ENCODE data around the gene NEURL4. TPM values are rescaled to one million over a fixed set of nuclear protein-coding genes. Genes with fewer than 3 reads are reported as not detected.

Gene NEURL4
- total RNA-seq, 1 donor from 2014 or later = 37.0 TPM

- intact Hi-C loops (cut with DNase I) = no loop called here
- no peak for ATAC-seq
- no peak for DNase-seq (ENCODE audit: low spot score)
Measured at GRCh38 chr17:7328009-7328408, 1.1 kb downstream of the NEURL4 start.

DNA sequence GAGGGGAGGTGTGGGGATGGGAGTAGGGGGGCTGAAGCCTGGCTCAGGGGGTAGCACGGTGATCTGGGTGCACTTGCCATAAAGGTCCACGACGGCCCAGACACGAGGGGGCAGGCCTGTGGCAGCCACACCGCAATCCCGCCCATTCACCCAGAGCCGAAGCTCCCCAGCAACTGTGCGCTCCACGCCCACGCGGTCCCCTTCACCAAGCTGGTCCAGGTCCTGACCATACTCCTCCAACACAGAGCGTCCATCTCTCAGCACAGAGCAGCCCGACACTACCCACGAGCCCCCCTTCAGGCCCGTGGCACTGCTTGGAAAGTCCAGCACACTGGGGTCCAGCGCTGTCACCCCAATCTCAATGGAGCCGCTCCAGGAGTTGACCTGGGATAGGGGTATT lies 1.6 kb downstream of the NEURL4 start:
- ATAC-seq (no peak), DNase-seq (ENCODE audit: low spot score) (no peak)
- intact Hi-C loops (cut with DNase I) = no loop called here

DNA sequence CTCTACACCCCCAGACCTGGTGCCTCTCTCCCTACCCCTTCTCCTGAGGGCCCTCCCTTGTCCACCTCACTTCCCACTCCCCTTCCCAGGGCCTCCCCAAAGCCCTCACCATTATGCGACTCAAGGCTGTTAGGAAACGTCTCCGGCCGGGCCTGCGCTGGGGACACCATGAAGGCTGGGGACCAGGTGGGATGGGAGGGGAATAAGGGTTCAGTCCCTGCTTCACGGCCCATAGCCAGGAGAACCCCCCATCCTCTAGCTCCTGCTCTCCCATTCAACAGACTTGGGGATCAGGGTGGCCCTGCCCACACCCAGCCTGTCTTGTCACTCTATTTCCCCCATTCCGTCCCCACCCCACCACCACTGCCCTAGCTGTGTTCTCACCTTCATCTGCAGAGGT lies 2.1 kb downstream of the NEURL4 start:
- intact Hi-C loops (cut with DNase I) = no loop called here
- no peak for DNase-seq (ENCODE audit: low spot score)
- no peak for ATAC-seq

DNA sequence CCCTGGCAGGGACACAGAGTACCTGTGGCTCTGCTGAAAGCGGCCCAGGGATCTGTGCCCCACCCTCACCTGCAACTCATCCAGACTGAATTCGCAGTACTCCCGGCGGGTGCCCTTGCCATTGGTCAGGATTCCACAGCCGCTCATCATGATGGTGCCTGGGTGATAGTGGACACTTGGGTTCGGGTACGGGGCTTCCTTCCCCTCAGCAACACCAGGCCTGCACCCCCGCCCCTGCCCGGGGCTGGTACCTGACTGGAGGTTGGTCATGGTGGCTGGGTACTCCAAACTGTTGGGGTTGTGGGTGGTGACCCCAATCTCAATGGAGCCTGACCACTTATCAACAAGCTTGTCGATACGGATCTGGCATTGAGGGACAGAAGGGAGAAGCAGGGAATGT lies 2.9 kb downstream of the NEURL4 start:
- DNase-seq (ENCODE audit: low spot score) = no peak
- intact Hi-C loops (cut with DNase I) = no loop called here

DNA sequence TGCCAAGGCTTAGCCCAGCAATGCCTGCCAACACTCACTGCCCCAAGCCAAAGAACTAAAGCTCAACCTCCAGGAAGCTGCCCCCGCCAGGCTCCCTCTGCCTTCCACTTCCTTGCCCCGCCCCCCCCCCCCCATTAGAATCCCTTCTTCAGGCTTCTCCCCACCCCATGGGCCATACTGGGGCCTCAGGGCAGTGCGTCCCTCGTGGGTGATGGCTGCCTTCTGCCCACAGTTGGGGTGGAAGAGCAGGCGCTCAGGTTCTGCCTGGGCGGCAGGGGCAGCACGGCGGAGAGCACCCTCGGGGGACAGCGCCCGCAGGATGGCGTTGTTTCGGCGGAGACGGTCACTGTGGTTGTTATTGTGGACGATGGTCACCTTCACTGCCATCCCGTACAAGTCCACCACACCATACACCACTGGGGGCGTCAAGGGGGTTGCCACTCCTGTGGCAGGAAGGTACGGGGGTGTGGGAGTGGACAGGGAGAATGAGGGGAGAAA lies 4.1 kb downstream of the NEURL4 start:
- intact Hi-C loops (cut with DNase I) = no loop called here
- no peak for ATAC-seq

More for the DNA sequence above, 2.9 kb downstream of the NEURL4 start:
- no peak for ATAC-seq

DNA sequence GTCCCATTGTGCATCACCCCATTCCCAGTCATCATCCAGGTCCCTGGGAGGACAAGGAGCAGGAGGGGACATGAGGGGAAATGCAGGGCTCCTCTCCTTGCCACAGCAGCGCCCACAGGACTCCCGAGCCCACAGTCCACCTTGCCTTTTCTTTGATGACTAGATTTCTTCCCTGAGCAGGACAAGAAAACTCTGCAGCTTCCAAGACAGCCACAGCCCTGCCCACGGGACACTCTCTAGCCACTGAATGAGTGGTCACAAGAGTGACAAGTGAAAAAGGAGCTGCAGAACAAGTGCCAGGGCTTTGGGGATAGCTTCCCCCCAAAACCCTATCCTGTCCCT lies 4.7 kb downstream of the NEURL4 start:
- ATAC-seq = no peak
- no peak for DNase-seq (ENCODE audit: low spot score)
- intact Hi-C loops (cut with DNase I) = no loop called here

More for the DNA sequence above, 4.1 kb downstream of the NEURL4 start:
- no peak for DNase-seq (ENCODE audit: low spot score)

- ATAC-seq = peak; percentile 6
- intact Hi-C loops (cut with DNase I) = no loop called here
- no peak for DNase-seq (ENCODE audit: low spot score)
Measured at GRCh38 chr17:7323731-7324437, 5.3 kb downstream of the NEURL4 start.

DNA sequence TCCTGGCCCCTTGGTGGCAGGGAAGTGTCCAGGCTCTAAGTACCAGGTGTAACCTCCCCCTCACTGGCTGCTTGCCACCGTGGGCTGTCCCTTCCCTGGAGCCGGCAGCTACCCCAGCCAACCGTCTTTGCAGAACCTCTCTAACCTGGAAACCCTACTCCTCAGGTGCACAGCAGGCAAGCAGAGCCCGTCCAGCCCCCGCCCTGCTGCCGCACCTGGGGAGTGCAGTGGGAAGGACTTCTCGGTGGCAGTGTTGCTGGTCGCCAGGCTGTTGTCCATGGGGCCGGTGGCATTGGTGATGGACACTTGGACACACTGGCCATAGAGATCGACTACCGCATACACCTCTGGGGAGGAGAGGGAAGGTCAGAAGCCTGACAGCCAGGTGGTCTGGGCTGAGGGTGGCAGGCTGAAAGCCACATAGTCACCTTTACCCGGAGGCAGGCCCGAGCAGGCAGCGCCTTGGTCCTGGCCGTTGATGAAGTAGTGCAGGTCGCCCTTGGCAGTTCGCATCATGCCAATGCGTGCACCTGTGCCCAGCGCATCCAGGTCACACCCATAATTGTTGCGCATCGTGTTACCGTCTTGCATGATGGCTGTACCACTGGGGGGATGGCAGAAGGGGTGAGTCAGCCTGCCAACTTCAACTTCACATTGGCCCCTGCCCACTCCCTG lies 6.5 kb downstream of the NEURL4 start:
- DNase-seq (ENCODE audit: low spot score) (no peak), ATAC-seq (no peak)
- intact Hi-C loops (cut with DNase I) = no loop called here

- no peak for DNase-seq (ENCODE audit: low spot score)
- intact Hi-C loops (cut with DNase I) = no loop called here
- no peak for ATAC-seq
Measured at GRCh38 chr17:7321466-7321865, 7.7 kb downstream of the NEURL4 start.

DNA sequence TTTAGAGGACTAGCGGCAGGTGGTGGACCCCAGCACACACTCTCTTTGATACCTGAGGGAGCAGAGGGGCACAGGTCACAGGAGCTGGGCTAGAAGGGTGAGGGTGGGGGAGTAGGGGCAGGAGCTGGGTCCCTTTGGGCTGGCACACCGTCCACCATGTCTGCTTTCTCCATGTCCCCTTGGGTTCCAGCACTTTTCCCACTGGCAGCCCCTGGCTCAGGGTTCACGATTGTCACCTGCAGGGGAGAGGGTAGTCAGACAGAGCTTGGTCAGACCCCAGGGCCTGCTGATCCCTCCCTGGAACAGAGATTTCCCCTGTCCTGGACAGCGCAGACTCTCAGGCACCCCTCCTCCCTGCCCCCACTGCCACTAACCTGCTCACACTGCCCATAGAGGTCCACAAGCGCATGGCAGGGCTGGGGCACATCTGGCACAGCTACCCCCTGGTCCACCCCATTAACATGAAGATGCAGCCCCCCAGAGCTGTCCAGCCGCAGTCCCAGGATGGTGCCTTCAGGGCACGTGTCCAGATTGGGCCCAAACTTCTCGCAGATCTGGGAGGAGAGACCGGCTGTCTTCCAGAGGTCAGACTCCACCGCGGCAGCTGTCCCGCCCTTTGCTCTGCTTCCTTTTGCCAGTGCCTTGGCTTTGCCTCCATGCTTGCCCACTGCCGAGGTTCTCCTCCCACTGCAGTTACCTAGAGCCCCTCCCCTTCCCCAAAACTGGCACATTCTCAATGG lies 10.8 kb downstream of the NEURL4 start:
- ATAC-seq = no peak
- intact Hi-C loops (cut with DNase I) = no loop called here
- no peak for DNase-seq (ENCODE audit: low spot score)

- DNase-seq (ENCODE audit: low spot score) = no peak
- ATAC-seq = no peak
- intact Hi-C loops (cut with DNase I) = no loop called here
Measured at GRCh38 chr17:7317161-7317803, 11.9 kb downstream of the NEURL4 start.

GRCh38 chr17:7315570-7316235 lies 13.4 kb downstream of the NEURL4 start:
- DNase-seq (ENCODE audit: low spot score) (no peak), ATAC-seq (peak; percentile 22)
- intact Hi-C loops (cut with DNase I) = no loop called here

DNA sequence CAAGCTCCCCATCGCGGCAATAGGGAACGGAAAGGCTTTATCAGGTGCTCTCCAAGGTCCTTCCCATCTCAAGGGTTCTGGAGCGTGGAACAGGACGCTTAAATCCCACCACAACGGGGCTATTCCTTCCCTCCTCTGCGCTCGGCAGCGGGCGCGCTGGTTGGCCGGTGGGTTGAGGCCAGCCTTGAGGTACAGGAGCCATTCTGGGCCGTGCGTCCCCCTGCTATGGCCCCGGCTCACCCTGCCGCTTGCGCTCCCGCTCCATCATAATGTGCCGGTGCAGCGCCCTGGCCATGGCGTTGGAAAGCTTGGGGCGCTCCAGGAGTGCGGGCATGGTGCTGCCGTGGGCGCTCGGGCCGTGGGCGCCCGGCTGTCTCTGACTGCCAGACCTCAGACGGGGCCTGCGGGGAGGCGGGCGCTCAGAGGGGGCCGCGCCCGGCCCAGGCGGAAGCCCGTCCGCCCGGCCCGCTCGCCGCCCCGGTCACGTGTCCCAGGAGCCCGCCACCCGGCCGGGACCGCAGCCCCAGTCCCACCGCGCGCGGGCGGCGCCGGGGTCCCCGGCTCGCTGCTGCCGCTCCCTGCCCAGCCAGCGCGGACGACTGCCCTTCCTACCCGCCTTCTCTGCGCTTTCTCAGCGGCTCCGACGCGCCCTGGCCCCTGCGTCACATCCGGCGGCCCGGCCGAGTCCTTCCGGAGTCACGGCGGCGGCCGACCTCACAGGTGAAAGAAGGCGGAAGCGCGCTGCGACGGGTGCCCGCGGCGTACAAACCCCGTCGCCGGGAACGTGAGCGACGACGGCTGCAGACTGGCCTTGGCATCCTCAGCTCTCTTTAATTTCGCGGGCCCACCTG lies 14.2 kb downstream of the NEURL4 start, which contains the start of gene GPS2:
GPS2 (minus strand) TSS at position 642 of the 851 bp plus-strand sequence; CDS start at position 334, 308 bp downstream.
- ATAC-seq (peak; percentile 93), DNase-seq (ENCODE audit: low spot score) (peak; percentile 96)
- intact Hi-C loops (cut with DNase I) = no loop called here

DNA sequence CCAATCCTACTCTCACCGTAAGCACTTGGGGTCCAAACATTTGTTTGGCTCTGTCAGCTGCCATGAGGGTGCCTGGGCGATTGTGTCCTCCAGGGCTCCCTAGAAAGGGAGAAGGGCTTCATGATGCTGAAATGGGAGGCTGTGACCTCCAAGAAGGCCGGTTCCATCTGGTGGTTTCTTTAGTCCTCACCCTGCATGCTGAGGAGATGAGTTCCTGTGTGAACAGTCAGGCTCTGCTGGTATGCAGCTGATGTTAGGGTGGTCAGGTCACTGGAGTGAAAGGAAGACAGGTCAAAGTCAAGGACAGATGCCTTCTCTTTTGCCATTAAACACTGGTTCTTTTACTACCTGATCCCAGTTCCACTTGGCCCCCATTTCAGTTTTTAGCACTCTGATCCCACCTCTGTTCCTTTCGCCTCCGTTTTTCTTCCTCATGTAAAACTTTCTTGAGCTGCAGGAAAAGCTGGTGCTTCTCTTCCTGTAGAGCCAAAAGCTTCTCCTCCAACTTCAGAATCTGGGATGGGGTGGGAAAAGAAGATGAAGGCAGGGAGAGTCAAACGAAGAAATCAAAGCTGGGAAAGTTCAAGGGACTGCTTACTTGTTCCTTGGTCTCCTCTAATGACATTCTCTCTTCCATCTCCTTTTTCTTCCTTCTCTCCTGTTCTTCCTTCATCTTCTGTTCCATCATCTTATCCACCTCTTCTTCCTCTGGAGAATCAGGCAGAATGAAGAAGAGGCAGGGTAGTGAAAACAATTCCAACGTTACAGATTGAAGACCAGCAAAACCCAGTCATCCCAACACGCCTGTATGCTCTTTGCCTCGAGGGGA lies 15.0 kb downstream of the NEURL4 start:
- intact Hi-C loops (cut with DNase I) = no loop called here

DNA sequence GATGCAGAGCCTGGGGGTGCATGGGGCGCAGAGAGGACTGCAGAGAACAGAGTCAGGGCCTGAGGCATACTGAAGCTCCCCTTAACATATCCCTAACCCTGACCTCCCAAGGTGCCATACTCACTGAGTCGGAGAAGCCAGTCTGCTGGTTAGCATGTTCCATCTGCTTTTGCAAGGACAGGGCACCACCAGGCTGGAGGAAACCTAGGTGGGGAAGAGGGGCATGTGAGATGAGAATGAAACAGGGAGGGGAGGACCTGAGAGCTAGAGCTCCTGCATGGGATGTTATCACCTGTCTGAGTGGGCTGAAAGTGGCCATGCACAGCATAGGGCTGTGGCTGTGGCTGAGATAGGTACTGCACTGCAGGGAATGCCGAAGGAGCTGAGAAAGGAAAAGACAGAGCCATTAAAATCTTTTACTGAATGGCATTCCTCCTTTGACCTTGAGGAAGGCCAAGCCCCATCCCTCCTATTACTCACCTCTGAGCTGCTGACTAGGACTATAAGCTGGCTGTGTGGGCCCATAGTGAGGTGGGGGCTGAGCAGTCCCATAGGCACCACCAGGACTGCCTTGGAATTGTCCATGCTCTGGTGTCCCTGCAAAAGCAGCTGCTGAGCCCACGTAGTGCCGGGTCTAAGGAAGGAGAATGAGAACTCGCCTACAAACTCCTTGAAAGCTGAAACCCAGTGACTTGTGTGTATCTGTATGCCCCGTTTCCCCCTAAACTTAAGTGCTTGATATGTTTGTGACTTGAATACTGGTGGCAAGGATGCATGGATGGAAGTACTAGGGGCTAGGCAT lies 15.8 kb downstream of the NEURL4 start:
- ATAC-seq = no peak
- intact Hi-C loops (cut with DNase I) = no loop called here
- no peak for DNase-seq (ENCODE audit: low spot score)

More for the DNA sequence above, 15.0 kb downstream of the NEURL4 start:
- DNase-seq (ENCODE audit: low spot score) = no peak
- ATAC-seq = no peak

- no peak for DNase-seq (ENCODE audit: low spot score)
- no peak for ATAC-seq
- intact Hi-C loops (cut with DNase I) = no loop called here
Measured at GRCh38 chr17:7312432-7313087, 16.6 kb downstream of the NEURL4 start.
